ENCODE results near the gene MEG3.

The MEG3 gene

DNA sequence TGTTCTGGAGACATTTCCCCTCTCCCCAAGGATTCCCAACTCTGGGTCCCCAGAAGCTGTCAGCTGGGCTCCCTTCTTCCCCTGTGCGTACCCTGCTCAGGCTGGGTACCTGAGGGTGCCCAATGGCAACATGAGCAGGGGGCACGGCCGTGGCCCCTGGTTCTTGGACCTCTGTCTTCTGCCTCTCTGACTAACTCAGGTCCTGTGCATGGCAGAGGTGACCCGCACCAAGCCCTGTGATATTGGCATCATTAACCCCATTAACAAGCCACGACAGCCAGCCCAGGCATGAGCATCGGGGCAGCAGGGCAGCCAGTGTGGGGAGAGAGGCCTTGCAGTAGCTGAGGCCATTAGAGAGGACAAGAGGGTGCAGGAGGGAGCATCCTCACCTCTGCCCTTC, 49.2 kb downstream of the MEG3 start:
- no peak for DNase-seq (ENCODE audit: extremely low read depth, low read depth)
- no peak overlapping the region for H3K4me3 ChIP-seq (replicated peaks; ENCODE audit: low read depth, low read length)
- TF ChIP-seq, protein P1, sequence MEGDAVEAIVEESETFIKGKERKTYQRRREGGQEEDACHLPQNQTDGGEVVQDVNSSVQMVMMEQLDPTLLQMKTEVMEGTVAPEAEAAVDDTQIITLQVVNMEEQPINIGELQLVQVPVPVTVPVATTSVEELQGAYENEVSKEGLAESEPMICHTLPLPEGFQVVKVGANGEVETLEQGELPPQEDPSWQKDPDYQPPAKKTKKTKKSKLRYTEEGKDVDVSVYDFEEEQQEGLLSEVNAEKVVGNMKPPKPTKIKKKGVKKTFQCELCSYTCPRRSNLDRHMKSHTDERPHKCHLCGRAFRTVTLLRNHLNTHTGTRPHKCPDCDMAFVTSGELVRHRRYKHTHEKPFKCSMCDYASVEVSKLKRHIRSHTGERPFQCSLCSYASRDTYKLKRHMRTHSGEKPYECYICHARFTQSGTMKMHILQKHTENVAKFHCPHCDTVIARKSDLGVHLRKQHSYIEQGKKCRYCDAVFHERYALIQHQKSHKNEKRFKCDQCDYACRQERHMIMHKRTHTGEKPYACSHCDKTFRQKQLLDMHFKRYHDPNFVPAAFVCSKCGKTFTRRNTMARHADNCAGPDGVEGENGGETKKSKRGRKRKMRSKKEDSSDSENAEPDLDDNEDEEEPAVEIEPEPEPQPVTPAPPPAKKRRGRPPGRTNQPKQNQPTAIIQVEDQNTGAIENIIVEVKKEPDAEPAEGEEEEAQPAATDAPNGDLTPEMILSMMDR (IDR thresholded peaks at IDR 0.05; ENCODE audit: low read depth, low read length, missing control alignments): no peak

DNA sequence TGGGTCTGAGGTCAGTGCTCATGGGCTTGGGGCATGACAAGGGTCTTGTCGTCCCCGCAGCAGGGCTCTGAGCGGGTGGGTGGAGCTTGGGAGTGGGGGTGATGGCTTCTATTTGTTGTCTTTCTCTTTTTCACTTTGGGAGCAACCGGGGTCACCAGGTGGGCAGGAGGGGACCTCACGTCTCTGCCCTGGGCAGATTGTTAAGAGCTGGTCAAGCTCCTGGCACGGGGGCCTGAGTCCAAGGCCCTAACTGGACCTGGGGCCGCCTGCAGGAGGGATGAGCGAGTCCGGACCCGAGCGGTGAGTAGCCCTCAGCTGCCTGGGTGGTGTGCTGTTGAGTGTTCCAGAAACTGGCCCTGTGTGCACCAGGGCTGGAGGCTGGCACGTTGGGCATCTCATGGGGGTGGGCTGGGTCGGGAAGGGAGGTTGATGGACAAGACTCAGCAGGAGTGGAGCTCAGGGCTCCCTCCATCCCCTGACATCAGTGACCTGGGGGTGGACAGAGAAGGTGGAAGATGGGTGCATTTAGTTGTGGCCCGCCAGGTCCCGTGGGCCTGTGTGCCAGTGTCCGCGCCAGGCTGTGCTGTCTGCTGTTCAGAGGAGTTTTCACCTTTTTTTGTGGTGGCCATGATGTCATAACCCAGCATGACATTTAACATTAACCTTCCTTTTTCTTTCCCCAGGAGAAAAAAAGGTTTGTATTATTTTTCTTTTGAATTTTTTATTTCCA, 50.1 kb downstream of the MEG3 start:
- DNase-seq (ENCODE audit: extremely low read depth, low read depth): no peak
- H3K4me3 ChIP-seq (replicated peaks; ENCODE audit: low read depth, low read length): no peak overlapping the region
- TF ChIP-seq, protein P1 (IDR thresholded peaks at IDR 0.05; ENCODE audit: low read depth, low read length, missing control alignments): no peak

DNA sequence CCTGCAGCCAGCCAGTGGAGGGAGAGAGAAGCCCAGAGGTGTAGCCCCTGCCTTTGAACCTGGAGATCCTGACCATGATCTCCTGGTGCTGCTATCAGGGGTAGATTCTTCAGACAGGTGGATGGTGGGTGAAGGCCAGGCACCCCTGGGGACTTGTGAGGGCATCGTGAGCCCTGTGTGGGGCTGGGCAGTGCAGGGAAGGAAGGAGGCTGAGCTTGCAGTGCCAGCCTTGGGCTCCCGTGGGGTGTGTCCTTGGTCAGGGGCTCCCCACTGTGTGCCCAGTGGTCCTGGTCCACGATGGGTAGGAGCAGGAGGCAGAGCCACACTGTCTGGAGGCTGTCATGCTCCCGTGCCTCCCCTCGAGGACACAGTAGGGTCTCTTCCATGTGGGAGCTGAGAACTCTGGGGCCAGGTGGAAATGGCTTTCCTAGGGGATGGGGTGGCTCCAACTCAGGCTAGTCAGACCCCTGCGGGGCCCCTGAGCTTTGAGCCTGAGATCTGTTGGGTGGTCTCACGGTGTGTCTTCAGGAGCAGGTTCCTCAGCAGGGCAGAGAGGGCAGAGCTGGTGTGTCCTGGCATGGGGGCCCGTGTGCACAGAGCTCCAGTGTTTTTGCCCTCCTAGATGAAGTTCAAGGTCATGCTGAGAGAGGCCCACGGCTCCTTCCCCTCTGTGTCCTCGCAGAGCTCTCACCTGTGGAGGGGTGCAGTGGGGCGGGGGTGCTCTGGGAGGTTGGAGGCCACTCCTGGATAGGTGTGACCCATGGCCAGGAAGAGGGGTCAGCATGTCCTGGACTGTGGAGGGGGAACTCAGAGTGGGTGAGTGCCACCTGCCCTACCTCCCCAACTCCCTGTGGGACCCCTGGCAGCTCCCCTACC, 52.6 kb downstream of the MEG3 start:
- no peak overlapping the region for H3K4me3 ChIP-seq (replicated peaks; ENCODE audit: low read depth, low read length)
- TF ChIP-seq, protein P1 (IDR thresholded peaks at IDR 0.05; ENCODE audit: low read depth, low read length, missing control alignments): no peak
- no peak for DNase-seq (ENCODE audit: extremely low read depth, low read depth)

DNA sequence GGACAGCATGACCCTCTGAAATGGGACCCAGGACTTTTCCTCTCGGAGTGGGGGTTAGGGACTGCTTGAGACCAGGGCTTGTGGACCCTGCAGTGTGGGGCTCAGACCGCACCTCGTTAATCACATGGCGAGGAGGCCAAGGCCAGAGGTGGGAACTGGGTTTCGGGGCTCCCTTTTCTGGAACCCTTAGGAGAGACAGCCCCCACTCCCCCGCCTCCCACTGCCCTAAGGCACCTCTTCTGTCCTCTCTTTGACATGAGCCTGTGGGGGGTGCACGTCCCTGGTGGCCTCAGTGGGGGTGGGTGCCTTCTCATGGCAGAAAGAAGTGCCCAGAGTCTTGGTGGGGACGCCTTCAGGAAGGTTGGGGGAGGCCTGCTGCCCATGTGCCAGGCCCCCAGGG, 53.3 kb downstream of the MEG3 start:
- no peak overlapping the region for H3K4me3 ChIP-seq (replicated peaks; ENCODE audit: low read depth, low read length)
- TF ChIP-seq, protein P1 (IDR thresholded peaks at IDR 0.05; ENCODE audit: low read depth, low read length, missing control alignments): no peak
- DNase-seq (ENCODE audit: extremely low read depth, low read depth): no peak

DNA sequence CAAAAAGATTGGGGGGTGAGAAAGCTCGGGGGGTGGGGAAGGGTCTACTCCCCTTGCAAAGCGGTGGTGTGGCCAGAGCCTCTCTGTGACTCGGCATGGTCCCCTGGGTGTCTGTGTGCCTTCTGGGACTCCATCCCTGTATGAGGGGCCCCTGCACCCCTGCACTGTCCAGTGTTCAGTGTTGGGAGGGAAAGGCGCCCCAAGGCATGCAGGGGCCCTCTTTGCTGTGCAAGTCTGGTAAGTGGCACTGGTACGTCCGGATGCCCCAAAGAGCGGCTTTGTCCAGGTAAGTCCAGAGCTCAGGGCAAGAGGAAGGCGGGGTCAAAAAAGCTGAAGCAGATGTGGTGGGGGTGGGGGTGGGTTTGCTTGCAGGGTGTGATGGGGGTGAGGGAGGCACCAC, 53.9 kb downstream of the MEG3 start:
- H3K4me3 ChIP-seq (replicated peaks; ENCODE audit: low read depth, low read length): no peak overlapping the region
- DNase-seq (ENCODE audit: extremely low read depth, low read depth): no peak

DNA sequence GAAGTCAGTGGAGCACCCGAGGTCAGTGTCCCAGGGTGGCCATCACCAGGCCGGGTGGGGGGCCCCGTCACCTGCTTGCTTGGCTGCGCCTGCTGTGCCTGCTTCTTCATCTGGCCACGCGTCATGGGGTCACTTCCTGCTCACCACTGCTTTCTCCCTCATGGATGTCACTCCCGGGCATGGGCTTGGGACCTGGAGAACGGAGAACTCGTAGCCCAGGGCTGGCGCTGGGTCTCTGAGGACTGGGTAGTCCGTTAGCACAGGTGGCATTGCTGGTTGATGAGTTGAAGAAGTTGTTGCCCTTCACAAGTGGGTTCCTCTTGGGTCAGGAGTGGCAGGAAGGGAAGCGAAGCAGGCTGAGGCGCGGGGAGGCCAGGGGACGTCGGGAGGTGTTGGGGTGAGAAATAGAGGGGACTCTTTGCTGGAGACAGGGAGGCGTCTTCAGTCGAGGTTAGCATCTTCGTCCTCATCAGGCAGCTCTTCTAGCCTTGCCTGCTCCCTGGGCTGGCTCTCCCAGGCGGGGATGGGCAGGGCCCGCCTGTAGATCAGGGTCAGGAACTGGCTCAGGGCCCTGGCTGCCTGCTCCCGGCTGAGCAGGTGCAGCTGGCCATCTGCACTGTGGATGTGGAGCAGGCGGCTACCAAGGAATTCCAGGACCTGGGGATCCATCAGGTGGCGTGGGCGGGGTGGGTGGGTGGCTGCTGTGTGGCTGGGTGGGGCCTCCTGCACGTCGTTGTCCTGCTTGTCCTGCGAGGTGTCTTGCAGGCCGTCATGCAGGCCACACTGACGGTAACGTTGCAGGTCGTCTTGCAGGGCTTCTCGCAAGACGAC, 54.6 kb downstream of the MEG3 start:
- no peak overlapping the region for H3K4me3 ChIP-seq (replicated peaks; ENCODE audit: low read depth, low read length)
- TF ChIP-seq, protein P1 (IDR thresholded peaks at IDR 0.05; ENCODE audit: low read depth, low read length, missing control alignments): no peak
- no peak for DNase-seq (ENCODE audit: extremely low read depth, low read depth)

More for the DNA sequence above, 53.9 kb downstream of the MEG3 start:
- TF ChIP-seq, protein P1 (IDR thresholded peaks at IDR 0.05; ENCODE audit: low read depth, low read length, missing control alignments): no peak

Data from HFF-Myc (cell line).